HCT116 (cell line): ENCODE measurements around the gene ELL2. TPM values are rescaled to one million over a fixed set of nuclear protein-coding genes. Genes with fewer than 3 reads are reported as not detected.

Source experiments
- ATAC-seq: fragments of 200-7000 bp; cut with Tn5 transposase; 2 replicates; pipeline ENCODE4 v1.9.1; 2020; ENCODE audit warnings: mild to moderate bottlenecking, moderate library complexity
- BruUV-seq: library from RNA; stranded (reverse); fragments of 400-500 nt; replicated peaks from 2 replicates; lab custom pipeline; 2021; lab: Mats Ljungman, UMichigan
- CTCF ChIA-PET: fragments of 300-600 bp; sonication (Branson Sonifier 250); formaldehyde crosslinking; loops from one replicate; lab custom pipeline; 2021; ENCODE audit warnings: antibody characterized with exemption; lab: Charles Lee
- POLR2A ChIA-PET: fragments of 300-600, 350-600 bp; sonication (Branson Sonifier 250); formaldehyde crosslinking; loops from one replicate; lab custom pipeline; 2021; ENCODE audit warnings: antibody characterized with exemption; lab: Charles Lee
- RAD21 ChIA-PET, 2 experiments: fragments of 300-600 bp; sonication (Branson Sonifier 250); formaldehyde crosslinking; loops; one replicate each; lab custom pipeline; 2023; ENCODE audit warnings: low total read pairs in 2 of 2; ENCODE audit not compliant: uncharacterized antibody in 2 of 2, unreplicated experiment in 2 of 2, low non-redundant PET in 1 of 2; lab: Charles Lee
- DNase-seq: peaks from one replicate; pipeline ENCODE4 v3.0.0-alpha.2; 2010; ENCODE audit warnings: low read depth, low spot score
- H2AFZ ChIP-seq: fragments of 200-600 bp; shearing (Covaris generic), sonication (generic); 2 replicates; pipeline ENCODE4 v1.6.1; 2017; ENCODE audit warnings: low read depth, mixed run types, mixed read lengths, antibody characterized with exemption, low read length; ENCODE audit not compliant: poor library complexity, severe bottlenecking
- H3K27ac ChIP-seq: 2 replicates; pipeline ENCODE4 v1.5.1; 2012; ENCODE audit warnings: low read depth, low read length
- H3K27me3 ChIP-seq: fragments of 200-600 bp; sonication (generic); 2 replicates; pipeline ENCODE4 v1.6.1; 2016; ENCODE audit warnings: mixed run types, low read length, mixed read lengths; ENCODE audit not compliant: insufficient read depth
- H3K36me3 ChIP-seq, 2 experiments: fragments of 200-500 bp in 1 of 2; fragments of 200-600 bp in 1 of 2; sonication (Bioruptor generic) in 1 of 2; sonication (generic) in 1 of 2; 2 replicates each; pipeline versions ENCODE4 v1.5.1 to v1.6.1; 2014 to 2016; ENCODE audit warnings: low read length in 2 of 2, inconsistent platforms in 1 of 2, mixed read lengths in 1 of 2, mixed run types in 1 of 2; ENCODE audit not compliant: insufficient read depth in 2 of 2, control insufficient read depth in 1 of 2
- H3K4me1 ChIP-seq, 2 experiments: fragments of 200-600 bp in 1 of 2; sonication (generic) in 1 of 2; 2 replicates each; pipeline versions ENCODE4 v1.5.1 to v1.6.1; 2012 to 2017; ENCODE audit warnings: low read length in 2 of 2, inconsistent platforms in 1 of 2, mild to moderate bottlenecking in 1 of 2, mixed read lengths in 1 of 2, mixed run types in 1 of 2, moderate library complexity in 1 of 2; ENCODE audit not compliant: insufficient read depth in 2 of 2, control insufficient read depth in 1 of 2
- H3K4me2 ChIP-seq: fragments of 200-600 bp; sonication (generic); 2 replicates; pipeline ENCODE4 v1.6.1; 2017; ENCODE audit warnings: mixed run types, low read length, mixed read lengths
- H3K4me3 ChIP-seq, 2 experiments: fragments of 200-600 bp in 1 of 2; sonication (generic) in 1 of 2; replicated peaks in 1 of 2; 2 replicates each; pipeline ENCODE4 v1.5.1; 2011 to 2016; ENCODE audit warnings: low read length in 2 of 2, control low read depth in 1 of 2, low read depth in 1 of 2, mild to moderate bottlenecking in 1 of 2, mixed read lengths in 1 of 2, mixed run types in 1 of 2
- H3K79me2 ChIP-seq: fragments of 200-600 bp; sonication (generic); 2 replicates; pipeline ENCODE4 v1.6.1; 2017; ENCODE audit warnings: mild to moderate bottlenecking, mixed run types, low read length, moderate library complexity, mixed read lengths; ENCODE audit not compliant: insufficient read depth
- H3K9ac ChIP-seq: fragments of 200-600 bp; sonication (generic); 2 replicates; pipeline ENCODE4 v1.6.1; 2016; ENCODE audit warnings: low read length, mixed read lengths
- H3K9me2 ChIP-seq: fragments of 200-600 bp; sonication (generic), shearing (Covaris generic); 2 replicates; pipeline ENCODE4 v1.6.1; 2017; ENCODE audit warnings: mixed run types, mild to moderate bottlenecking, moderate library complexity; ENCODE audit not compliant: insufficient read depth
- H3K9me3 ChIP-seq, 2 experiments: fragments of 200-500 bp in 1 of 2; fragments of 200-600 bp in 1 of 2; sonication (Bioruptor generic) in 1 of 2; sonication (generic) in 1 of 2; 2 replicates each; pipeline ENCODE4 v1.6.1; 2014 to 2017; ENCODE audit warnings: low read length in 2 of 2, mixed read lengths in 2 of 2, inconsistent platforms in 1 of 2, low read depth in 1 of 2, mild to moderate bottlenecking in 1 of 2, mixed run types in 1 of 2, moderate library complexity in 1 of 2; ENCODE audit not compliant: control insufficient read depth in 1 of 2, insufficient read depth in 1 of 2
- H4K20me1 ChIP-seq: fragments of 200-600 bp; sonication (generic), shearing (Covaris generic); 2 replicates; pipeline ENCODE4 v1.6.1; 2017; ENCODE audit warnings: mixed run types, mild to moderate bottlenecking, moderate library complexity; ENCODE audit not compliant: insufficient read depth
- CBX3 ChIP-seq: IDR thresholded peaks from 2 replicates; pipeline ENCODE4 v1.6.1; 2012; ENCODE audit warnings: low read depth
- ELF1 ChIP-seq: IDR thresholded peaks from 2 replicates; pipeline ENCODE4 v1.6.1; 2012; ENCODE audit warnings: low read depth, borderline replicate concordance
- EZH2 ChIP-seq: fragments of 200-600 bp; sonication (generic); IDR thresholded peaks from 2 replicates; pipeline ENCODE4 v1.6.1; 2017; ENCODE audit warnings: antibody characterized with exemption, mixed run types
- EZH2phosphoT487 ChIP-seq: fragments of 200-600 bp; IDR thresholded peaks from 2 replicates; pipeline ENCODE4 v1.6.1; 2018; ENCODE audit warnings: antibody characterized with exemption, borderline replicate concordance
- FOSL1 ChIP-seq: IDR thresholded peaks from 2 replicates; pipeline ENCODE4 v1.6.1; 2012; ENCODE audit warnings: low read depth
- JUND ChIP-seq: IDR thresholded peaks from 2 replicates; pipeline ENCODE4 v1.6.1; 2012
- MAX ChIP-seq: IDR thresholded peaks from 2 replicates; pipeline ENCODE4 v1.6.1; 2012
- SIN3A ChIP-seq: IDR thresholded peaks from 2 replicates; pipeline ENCODE4 v1.6.1; 2012; ENCODE audit warnings: low read depth
- YY1 ChIP-seq: IDR thresholded peaks from 2 replicates; pipeline ENCODE4 v1.6.1; 2011; ENCODE audit warnings: low read length, low read depth, moderate library complexity, mild to moderate bottlenecking; ENCODE audit not compliant: insufficient replicate concordance; ENCODE audit errors: extremely low read depth
- ZFX ChIP-seq: fragments of 450-650 bp; IDR thresholded peaks from 2 replicates; pipeline ENCODE4 v1.6.1; 2017
- intact Hi-C: fragments of 100-400 bp; cut with micrococcal nuclease; formaldehyde crosslinking; loops from 2 replicates; pipeline ENCODE4 v1.10.0; 2022
- total RNA-seq: library from RNA; stranded (reverse); gene quantifications from one replicate; pipeline ENCODE4 v1.2.1, GENCODE V29; 2021; ENCODE audit not compliant: unreplicated experiment
- TF ChIP-seq, protein P1 (sequence below): IDR thresholded peaks from 2 replicates; pipeline ENCODE4 v1.6.1; 2011; ENCODE audit warnings: mild to moderate bottlenecking, low read length, moderate library complexity; ENCODE audit not compliant: insufficient replicate concordance; ENCODE audit errors: extremely low read depth

ELL2 gene
- total RNA-seq, 1 experiment from 2014 or later, result 29.8 TPM

GRCh38 chr5:95913663-95914062 is 48.0 kb downstream of the ELL2 start:
- H3K9ac ChIP-seq, result no peak overlapping the region
- H3K27me3 ChIP-seq, result no peaks in the 10 kb centered on the region
- DNase-seq (no peak), ATAC-seq (no peak)
- no peaks in the 10 kb centered on the region for H4K20me1 ChIP-seq
- H3K4me1 ChIP-seq, result no peaks in the 10 kb centered on the region
- no peak overlapping the region for H2AFZ ChIP-seq
- ChIA-PET RAD21 (no interaction called here), CTCF (no interaction called here), POLR2A (no interaction called here)
- no peaks in the 10 kb centered on the region for H3K79me2 ChIP-seq
- BruUV-seq, result no TSS peak
- no peaks in the 10 kb centered on the region for H3K36me3 ChIP-seq
- no peak overlapping the region for H3K4me2 ChIP-seq
- TF ChIP-seq EZH2 (no peak), FOSL1 (no peak), MAX (no peak), JUND (no peak), SIN3A (no peak), YY1 (no peak)
- TF ChIP-seq, all 23 proteins: peak for 0
- intact Hi-C loops, result no loop called here
- Histone ChIP-seq H3K9me3 (no peaks in the 10 kb centered on the region), H3K9me2 (no peaks in the 10 kb centered on the region), H3K4me3 (no peak overlapping the region), H3K27ac (no peak overlapping the region)

- TF ChIP-seq CBX3 (no peak), SIN3A (no peak), ZFX (no peak), ELF1 (no peak), EZH2phosphoT487 (no peak)
- TF ChIP-seq, protein P1, sequence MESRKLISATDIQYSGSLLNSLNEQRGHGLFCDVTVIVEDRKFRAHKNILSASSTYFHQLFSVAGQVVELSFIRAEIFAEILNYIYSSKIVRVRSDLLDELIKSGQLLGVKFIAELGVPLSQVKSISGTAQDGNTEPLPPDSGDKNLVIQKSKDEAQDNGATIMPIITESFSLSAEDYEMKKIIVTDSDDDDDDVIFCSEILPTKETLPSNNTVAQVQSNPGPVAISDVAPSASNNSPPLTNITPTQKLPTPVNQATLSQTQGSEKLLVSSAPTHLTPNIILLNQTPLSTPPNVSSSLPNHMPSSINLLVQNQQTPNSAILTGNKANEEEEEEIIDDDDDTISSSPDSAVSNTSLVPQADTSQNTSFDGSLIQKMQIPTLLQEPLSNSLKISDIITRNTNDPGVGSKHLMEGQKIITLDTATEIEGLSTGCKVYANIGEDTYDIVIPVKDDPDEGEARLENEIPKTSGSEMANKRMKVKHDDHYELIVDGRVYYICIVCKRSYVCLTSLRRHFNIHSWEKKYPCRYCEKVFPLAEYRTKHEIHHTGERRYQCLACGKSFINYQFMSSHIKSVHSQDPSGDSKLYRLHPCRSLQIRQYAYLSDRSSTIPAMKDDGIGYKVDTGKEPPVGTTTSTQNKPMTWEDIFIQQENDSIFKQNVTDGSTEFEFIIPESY, result no peak
- TF ChIP-seq, all 23 proteins: peak for 0
- H3K27ac ChIP-seq, result no peak overlapping the region
- ChIA-PET RAD21 (no interaction called here), CTCF (no interaction called here), POLR2A (no interaction called here)
- H3K4me3 ChIP-seq, result no peak overlapping the region
- ATAC-seq, result no peak
- H3K9me3 ChIP-seq, result no peaks in the 10 kb centered on the region
- no peaks in the 10 kb centered on the region for H3K9me2 ChIP-seq
- no peak overlapping the region for H3K4me2 ChIP-seq
- H3K79me2 ChIP-seq, result no peaks in the 10 kb centered on the region
- no peak for DNase-seq
- no peak overlapping the region for H3K9ac ChIP-seq
- no peaks in the 10 kb centered on the region for H3K27me3 ChIP-seq
- H4K20me1 ChIP-seq, result no peaks in the 10 kb centered on the region
- H3K4me1 ChIP-seq, result no peaks in the 10 kb centered on the region
- no peaks in the 10 kb centered on the region for H3K36me3 ChIP-seq
- no TSS peak for BruUV-seq
- intact Hi-C loops, result no loop called here
- H2AFZ ChIP-seq, result no peak overlapping the region
These were observed 49.6 kb downstream of the ELL2 start for GRCh38 chr5:95912029-95912428.
